Activated CD8-positive, alpha-beta memory T cell treated with anti-CD3 and anti-CD28 coated beads for 4 hours (primary cell): ENCODE measurements around the gene PMAIP1.

Experiments
- DNase-seq, 2 donors: peaks; one replicate each; pipeline ENCODE4 v3.0.0-alpha.2; 2020; ENCODE audit warnings: low read depth in 2 of 2

PMAIP1 gene

DNA sequence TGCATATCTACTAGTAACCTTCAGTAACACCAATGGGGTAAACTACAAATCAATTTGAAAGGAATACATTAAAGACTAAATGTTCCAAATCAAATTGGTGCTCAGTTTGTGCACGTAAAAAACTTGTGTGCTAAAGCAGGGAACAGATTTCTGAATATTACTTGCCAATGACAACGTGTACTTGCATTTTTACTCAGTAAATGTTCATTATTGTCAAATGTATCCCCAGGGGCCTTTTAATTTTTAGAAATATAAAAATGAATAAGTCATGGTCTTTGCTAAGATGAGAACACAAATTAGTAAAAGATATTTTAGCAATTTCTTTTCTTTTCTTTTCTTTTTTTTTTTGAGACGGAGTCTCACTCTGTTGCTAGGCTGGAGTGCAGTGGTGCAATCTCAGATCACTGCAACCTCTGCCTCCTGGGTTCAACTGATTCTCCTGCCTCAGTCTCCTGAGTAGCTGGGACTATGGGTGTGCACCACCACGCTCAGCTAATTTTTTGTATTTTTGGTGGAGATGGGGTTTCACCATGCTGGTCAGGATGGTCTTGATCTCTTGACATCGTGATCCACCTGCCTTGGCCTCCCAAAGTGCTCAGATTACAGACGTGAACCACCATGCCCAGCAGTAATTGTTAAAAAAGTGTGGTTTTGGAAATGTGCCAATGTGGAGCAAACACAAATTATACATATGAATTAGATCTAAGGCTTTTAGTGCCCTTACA is 52.6 kb downstream of the PMAIP1 start:
- DNase-seq: no peak
